Thoracic aorta (tissue), 2 donors: ENCODE results near the gene LBX2. TPM values are rescaled to one million over a fixed set of nuclear protein-coding genes. Genes with fewer than 3 reads are reported as not detected.

Experiments used
- ATAC-seq: fragments of 150-250 bp; one replicate; pipeline ENCODE4 v1.8.0; 2017; ENCODE audit warnings: low read depth; ENCODE audit not compliant: insufficient number of reproducible peaks, low FRiP score
- DNase-seq: peaks from one replicate; pipeline ENCODE4 v3.0.0-alpha.2; 2020; ENCODE audit warnings: low spot score
- H3K27ac ChIP-seq, 2 donors: fragments of 200-600 bp; sonication (generic); 1 replicate in 1 of 2; 2 replicates in 1 of 2; pipeline ENCODE4 v1.5.1; 2016; ENCODE audit warnings: mild to moderate bottlenecking in 2 of 2, moderate library complexity in 2 of 2
- H3K27me3 ChIP-seq: fragments of 200-600 bp; sonication (generic); replicated peaks from 2 replicates; pipeline ENCODE4 v1.6.0; 2016; ENCODE audit warnings: mild to moderate bottlenecking; ENCODE audit not compliant: insufficient read depth
- H3K36me3 ChIP-seq: fragments of 200-600 bp; sonication (generic); one replicate; pipeline ENCODE4 v1.5.1; 2016
- H3K4me1 ChIP-seq, 2 donors: fragments of 200-600 bp; sonication (generic); 1 replicate in 1 of 2; 2 replicates in 1 of 2; pipeline versions ENCODE4 v1.5.1 to v1.6.0; 2016; ENCODE audit warnings: low read depth in 2 of 2, mild to moderate bottlenecking in 1 of 2; ENCODE audit not compliant: control insufficient read depth in 1 of 2
- H3K4me3 ChIP-seq: fragments of 200-600 bp; sonication (generic); 2 replicates; pipeline ENCODE4 v1.5.1; 2016; ENCODE audit warnings: mild to moderate bottlenecking
- H3K9me3 ChIP-seq: fragments of 200-600 bp; sonication (generic); 2 replicates; pipeline ENCODE4 v1.5.1; 2016
- CTCF ChIP-seq: fragments of 200-600 bp; sonication (generic); IDR thresholded peaks from one replicate; pipeline ENCODE4 v1.5.1; 2019; ENCODE audit warnings: antibody characterized with exemption
- total RNA-seq, 2 donors: library from RNA; depleted of rRNA; stranded (reverse); fragments of >200 nt; gene quantifications; one replicate each; pipeline versions ENCODE4 v1.1.0 to v1.2.3, GENCODE V29; 2016

Gene LBX2
- total RNA-seq, 2 donors from 2014 or later: 0.54 to 0.71 TPM

- H3K9me3 ChIP-seq: no peaks in the 10 kb centered on the region
- DNase-seq (peak; percentile 82), ATAC-seq (peak; percentile 63)
- peaks cover 22 to 35% of the 10 kb centered on the region in 2 donors for H3K4me1 ChIP-seq
- H3K36me3 ChIP-seq: no peaks in the 10 kb centered on the region
- TF ChIP-seq CTCF: no peak
- H3K27me3 ChIP-seq: no peaks in the 10 kb centered on the region
- H3K27ac ChIP-seq: peak within 1 kb of the TSS in 1 of 2 donors; percentile 46
- H3K4me3 ChIP-seq: peak within 1 kb of the TSS; percentile 75
Observed at GRCh38 chr2:74454654-74455511, 44.5 kb downstream of the LBX2 start, which contains the start of gene INO80B. Gene INO80B, plus strand, starts transcription at chr2:74455087. Its CDS starts 30 bp downstream, at chr2:74455117.

GRCh38 chr2:74450570-74451190, 48.7 kb downstream of the LBX2 start:
- ATAC-seq: no peak
- H3K27ac ChIP-seq: no peak overlapping the region
- DNase-seq: no peak
- H3K9me3 ChIP-seq: no peaks in the 10 kb centered on the region
- H3K36me3 ChIP-seq: no peaks in the 10 kb centered on the region
- H3K4me3 ChIP-seq: no peak overlapping the region
- H3K27me3 ChIP-seq: no peaks in the 10 kb centered on the region
- H3K4me1 ChIP-seq: peaks cover 5 to 7% of the 10 kb centered on the region in 2 donors
- TF ChIP-seq CTCF: no peak

GRCh38 chr2:74448771-74449170, 50.6 kb downstream of the LBX2 start:
- Histone ChIP-seq H3K36me3 (no peaks in the 10 kb centered on the region), H3K4me3 (no peak overlapping the region), H3K4me1 (peaks cover 0 to 4% of the 10 kb centered on the region in 2 donors), H3K9me3 (no peaks in the 10 kb centered on the region), H3K27ac (no peak overlapping the region), H3K27me3 (no peaks in the 10 kb centered on the region)
- no peak for DNase-seq
- ATAC-seq: no peak
- TF ChIP-seq CTCF: no peak

Other genes with a start within 250 kb of the LBX2 start
- 1 to 10 TPM; 2.2 to 9.5 TPM for gene SLC4A5, start 156.2 kb downstream of the LBX2 start, total RNA-seq
- gene DCTN1, start 119.3 kb downstream of the LBX2 start, total RNA-seq: 100 to 1,000 TPM; 123 to 332 TPM
- gene C2orf81, start 78.0 kb downstream of the LBX2 start, total RNA-seq: 1 to 10 TPM; 1.7 to 1.9 TPM
- gene WDR54, start 77.9 kb downstream of the LBX2 start, total RNA-seq: 1 to 10 TPM; 6.1 to 6.2 TPM
- 10 to 100 TPM; 23.2 to 25.6 TPM for gene RTKN, start 57.7 kb downstream of the LBX2 start, total RNA-seq
- gene INO80B, start 44.5 kb downstream of the LBX2 start, total RNA-seq: 10 to 100 TPM; 15.4 to 17.8 TPM
- 10 to 100 TPM; 27.4 to 47.1 TPM for gene WBP1, start 41.2 kb downstream of the LBX2 start, total RNA-seq
- 10 to 100 TPM; 42.0 to 55.9 TPM for gene MOGS, start 34.2 kb downstream of the LBX2 start, total RNA-seq
- gene MRPL53, start 26.9 kb downstream of the LBX2 start, total RNA-seq: 10 to 100 TPM; 14.6 to 40.8 TPM
- 10 to 100 TPM; 31.5 to 43.4 TPM for gene CCDC142, start 16.6 kb downstream of the LBX2 start, total RNA-seq
- 10 to 100 TPM; 37.9 to 38.9 TPM for gene TTC31, start 16.5 kb downstream of the LBX2 start, total RNA-seq
- 1 to 10 TPM; 7.8 to 8.0 TPM for gene PCGF1, start 8.1 kb upstream of the LBX2 start, total RNA-seq
- not detected for gene TLX2, start 14.8 kb upstream of the LBX2 start, total RNA-seq
- gene DQX1, start 26.6 kb upstream of the LBX2 start, total RNA-seq: 1 to 10 TPM in 1 of 2 donors, not detected in 1; 1.9 TPM
- gene AUP1, start 30.1 kb upstream of the LBX2 start, total RNA-seq: 100 to 1,000 TPM in 1 of 2 donors, 10 to 100 TPM in 1; 85.5 to 113 TPM
- 10 to 100 TPM; 34.9 to 35.6 TPM for gene HTRA2, start 30.3 kb upstream of the LBX2 start, total RNA-seq
- 10 to 100 TPM; 16.6 to 24.9 TPM for gene LOXL3, start 54.3 kb upstream of the LBX2 start, total RNA-seq
- gene DOK1, start 55.1 kb upstream of the LBX2 start, total RNA-seq: 10 to 100 TPM; 17.6 to 23.1 TPM
- 1 to 10 TPM in 1 of 2 donors, not detected in 1; 4.5 TPM for gene M1AP, start 148.7 kb upstream of the LBX2 start, total RNA-seq
- 10 to 100 TPM in 1 of 2 donors, 1 to 10 TPM in 1; 9.5 to 27.6 TPM for gene SEMA4F, start 154.6 kb upstream of the LBX2 start, total RNA-seq